Heart left ventricle (tissue), 16 donors: ENCODE results near the gene FAM222A. TPM values are rescaled to one million over a fixed set of nuclear protein-coding genes. Genes with fewer than 3 reads are reported as not detected.
A peak's percentile ranks its signal among the peaks of the same experiment; 100 is the strongest.

Source experiments
- ATAC-seq, 4 donors: fragments of 200-7000 bp; cut with Tn5 transposase; one replicate each; pipeline ENCODE4 v1.9.1; 2020 to 2022; ENCODE audit warnings: moderate library complexity in 4 of 4, mild to moderate bottlenecking in 3 of 4, moderate number of reproducible peaks in 1 of 4
- DNase-seq, 5 donors: peaks; one replicate each; pipeline ENCODE4 v3.0.0-alpha.2; 2020
- H3K27ac ChIP-seq, 12 donors: fragments of 200-600 bp; sonication (generic) in 4 of 12; one replicate each; pipeline versions ENCODE4 v1.5.0 to v1.8.0; 2016 to 2022; ENCODE audit warnings: mild to moderate bottlenecking in 2 of 12
- H3K27me3 ChIP-seq, 9 donors: fragments of 200-600 bp; sonication (generic) in 2 of 9; one replicate each; pipeline versions ENCODE4 v1.5.1 to v1.8.0; 2016 to 2022; ENCODE audit warnings: mild to moderate bottlenecking in 3 of 9
- H3K36me3 ChIP-seq, 9 donors: fragments of 200-600 bp; sonication (generic) in 2 of 9; one replicate each; pipeline versions ENCODE4 v1.5.0 to v1.8.0; 2018 to 2022; ENCODE audit warnings: mild to moderate bottlenecking in 2 of 9
- H3K4me1 ChIP-seq, 12 donors: fragments of 200-600 bp; sonication (generic) in 4 of 12; one replicate each; pipeline versions ENCODE4 v1.5.0 to v1.8.0; 2016 to 2022; ENCODE audit warnings: mild to moderate bottlenecking in 3 of 12
- H3K4me3 ChIP-seq, 12 donors: fragments of 200-600 bp; sonication (generic) in 4 of 12; one replicate each; pipeline versions ENCODE4 v1.5.0 to v1.8.0; 2017 to 2022; ENCODE audit warnings: mild to moderate bottlenecking in 9 of 12, moderate library complexity in 4 of 12
- H3K9me3 ChIP-seq, 12 donors: fragments of 200-600 bp; sonication (generic) in 4 of 12; one replicate each; pipeline versions ENCODE4 v1.5.0 to v1.8.0; 2016 to 2022; ENCODE audit warnings: mild to moderate bottlenecking in 1 of 12
- CTCF ChIP-seq, 12 donors: fragments of 200-600 bp; sonication (generic) in 4 of 12; IDR thresholded peaks; one replicate each; pipeline versions ENCODE4 v1.5.0 to v1.8.0; 2018 to 2022; ENCODE audit warnings: antibody characterized with exemption in 12 of 12, mild to moderate bottlenecking in 5 of 12
- POLR2A ChIP-seq, 2 donors: fragments of 450-650 bp; IDR thresholded peaks; one replicate each; pipeline ENCODE4 v1.6.1; 2017; ENCODE audit warnings: antibody characterized with exemption in 2 of 2, mild to moderate bottlenecking in 2 of 2, moderate library complexity in 2 of 2
- WGBS, 4 donors: extraction: QIAGEN DNeasy Blood & Tissue Kit in 2 of 4; methylation state at CpG; one replicate each; pipeline versions ENCODE4 v1.1.5 to v1.1.7; 2013 to 2018; 5-methylcytosine and 5-hydroxymethylcytosine counted together
- intact Hi-C, 10 donors: fragments of 100-400 bp; cut with DNase I; formaldehyde crosslinking; loops; one replicate each; pipeline versions ENCODE4 v1.11.1 to v1.14.2; 2022
- polyA plus RNA-seq, 2 donors: library from polyadenylated mRNA; stranded (reverse); fragments of 200-250 nt; gene quantifications; one replicate each; pipeline ENCODE4 v1.2.3, GENCODE V29; 2013
- total RNA-seq, 9 donors: library from RNA; depleted of rRNA in 2 of 9; stranded (reverse); fragments of >200 nt in 2 of 9; fragmentation: NEBNext Ultra II Directional in 3 of 9; extraction: Animal tissue kit (Norgen Biotek cat#: 25700) in 3 of 9; gene quantifications; one replicate each; pipeline versions ENCODE4 v1.1.0 to v1.2.4, GENCODE V29; 2016 to 2023
- donor health status: ischemic (EF 13 %, LVEDD 7.1; RV severe dilation, severe dysfunction).
- donor health status: healthy with polysubstance abuse.
- donor health status: DM: no; HTN: yes; CAD: no.
- donor health status: DM: no; HTN: no; CAD: no.
- donor health status: ischemic (EF 25% LVEDD 6.9; RV normal size, moderate dysfunction).
- donor health status: ischemic (EF 25% LVEDD 5.7; RV mildly dilated, moderate dysfunction).
- donor health status: healthy.
- donor health status: DM: yes; HTN: yes; CAD: no.
- donor health status: ischemic (EF 35%, LVEDD 5.7; RV mildly dilated, moderate dysfunction).
- donor health status: nonischemic (EF 11% LVEDD 7.7; RV severe dilation, severe dysfunction).
- donor health status: DM: yes; HTN: yes; CAD: no.
- donor health status: PGD.
- donor health status: ischemic (EF 29% LVEDD 5.4; RV normal size, mild dysfunction).
- donor health status: nonischemic (EF 23%, LVEDD 6.1; RV moderate dilation, normal function).

FAM222A gene
- total and polyA plus RNA-seq, 11 donors, result 3.5 to 45.8 (median 10.2) TPM

GRCh38 chr12:109722721-109723094, 9.1 kb downstream of the FAM222A start:
- intact Hi-C loops, result loop anchor here in 2 of 10 donors (1.0 to 5.0 kb wide), 3 partner anchors 9 to 205 kb away; partner anchors contain the start of gene FAM222A (in 1 of the 2)
- 51 to 65% (median 62%) methylated on average over 7 to 9 of the region's 9 CpGs for WGBS, 4 donors
- DNase-seq, result no peak
- ATAC-seq, result peak in 2 of 4 donors; percentile 12 to 26
- H3K36me3 ChIP-seq, result no peaks in the 10 kb centered on the region
- no peaks in the 10 kb centered on the region for H3K9me3 ChIP-seq
- peaks cover 3 to 66% (median 34%) of the 10 kb centered on the region in 12 donors for H3K4me1 ChIP-seq
- peak overlapping the region; percentile 15 to 96 (median 86) for H3K27ac ChIP-seq
- H3K27me3 ChIP-seq, result peaks cover 0 to 13% (median 0%) of the 10 kb centered on the region in 9 donors
- H3K4me3 ChIP-seq, result no peak overlapping the region
- TF ChIP-seq POLR2A (IDR thresholded peaks at IDR 0.05), result no peak
- TF ChIP-seq CTCF (IDR thresholded peaks at IDR 0.05), result no peak

- 34 to 47% (median 44%) methylated on average over 12 to 13 of the region's 13 CpGs for WGBS, 4 donors
- H3K4me3 ChIP-seq, result no peak overlapping the region
- ATAC-seq (peak; percentile 72 to 91 (median 85)), DNase-seq (peak; percentile 82 to 93 (median 88))
- TF ChIP-seq CTCF (IDR thresholded peaks at IDR 0.05), result no peak
- TF ChIP-seq POLR2A (IDR thresholded peaks at IDR 0.05), result no peak
- peaks cover 0 to 7% (median 0%) of the 10 kb centered on the region in 9 donors for H3K27me3 ChIP-seq
- intact Hi-C loops, result loop anchor here in 2 of 10 donors (1.0 to 5.0 kb wide), 3 partner anchors 10 to 206 kb away; partner anchors contain the start of gene FAM222A (in 1 of the 2)
- H3K36me3 ChIP-seq, result no peaks in the 10 kb centered on the region
- H3K27ac ChIP-seq, result peak overlapping the region in 11 of 12 donors; percentile 67 to 96 (median 86)
- no peaks in the 10 kb centered on the region for H3K9me3 ChIP-seq
- peaks cover 3 to 59% (median 31%) of the 10 kb centered on the region in 12 donors for H3K4me1 ChIP-seq
Measured at GRCh38 chr12:109723311-109723881, 9.8 kb downstream of the FAM222A start.

- intact Hi-C loops, result loop anchor here in 2 of 10 donors (5.0 kb wide), 2 partner anchors 38 to 207 kb away; no protein-coding TSS in a partner anchor
- Histone ChIP-seq H3K27ac (peak overlapping the region in 2 of 12 donors; percentile 84 to 92), H3K4me1 (peaks cover 3 to 49% (median 29%) of the 10 kb centered on the region in 12 donors), H3K4me3 (no peak overlapping the region), H3K9me3 (no peaks in the 10 kb centered on the region), H3K27me3 (no peaks in the 10 kb centered on the region), H3K36me3 (no peaks in the 10 kb centered on the region)
- no peak for ATAC-seq
- WGBS, 4 donors, result 91 to 95% (median 94%) methylated on average over 10 to 14 of the region's 14 CpGs
- DNase-seq, result peak in 2 of 5 donors; percentile 22 to 33
- TF ChIP-seq POLR2A (IDR thresholded peaks at IDR 0.05) (no peak), CTCF (IDR thresholded peaks at IDR 0.05) (no peak)
Measured at GRCh38 chr12:109724321-109724892, 10.8 kb downstream of the FAM222A start.
